IMR-90 (cell line): ENCODE results near the gene TEX261.

Source experiments
- CEBPB ChIP-seq: IDR thresholded peaks from 2 replicates; pipeline ENCODE4 v1.6.1; 2012; ENCODE audit warnings: low read depth, low read length, improper control_type of control experiment
- CHD1 ChIP-seq: IDR thresholded peaks from 2 replicates; pipeline ENCODE4 v1.6.1; 2012; ENCODE audit warnings: low read depth, low read length, improper control_type of control experiment
- CTCF ChIP-seq: conservative IDR thresholded peaks from 2 replicates; pipeline ENCODE4 v1.5.1; 2012; ENCODE audit warnings: mild to moderate bottlenecking, low read depth, low read length, improper control_type of control experiment
- FOS ChIP-seq: fragments of 150-350 bp; IDR thresholded peaks from 2 replicates; pipeline ENCODE4 v1.6.1; 2016; ENCODE audit warnings: low read depth, low read length
- MXI1 ChIP-seq: IDR thresholded peaks from 2 replicates; pipeline ENCODE4 v1.6.1; 2012; ENCODE audit warnings: low read depth, mild to moderate bottlenecking, low read length, moderate library complexity, borderline replicate concordance
- NFE2L2 ChIP-seq: fragments of 150-350 bp; IDR thresholded peaks from 2 replicates; pipeline ENCODE4 v1.6.1; 2016; ENCODE audit warnings: low read depth, mild to moderate bottlenecking, low read length
- POLR2A ChIP-seq: IDR thresholded peaks from 2 replicates; pipeline ENCODE4 v1.6.1; 2012; ENCODE audit warnings: mild to moderate bottlenecking, low read depth, low read length

- TF ChIP-seq CEBPB (no peak), NFE2L2 (no peak), CTCF (no peak), CHD1 (no peak), MXI1 (no peak), POLR2A (no peak), FOS (no peak)
These were observed 10.5 kb downstream of the TEX261 start for GRCh38 chr2:70984228-70984575.
